Trophoblast cell (in vitro differentiated cells and primary cell): ENCODE results near the gene NR4A3.

Experiments
- DNase-seq, 2 donors: peaks; one replicate each; pipeline ENCODE4 v3.0.0-alpha.2; 2016
- H2AFZ ChIP-seq: 2 replicates; pipeline ENCODE4 v1.6.1; 2013; ENCODE audit warnings: low read length, moderate library complexity, mild to moderate bottlenecking; ENCODE audit not compliant: insufficient read depth, poor library complexity
- H2AK5ac ChIP-seq: 2 replicates; pipeline ENCODE4 v1.6.1; 2013; ENCODE audit warnings: mild to moderate bottlenecking, low read length
- H2BK120ac ChIP-seq: 2 replicates; pipeline ENCODE4 v1.6.1; 2013; ENCODE audit warnings: low read length, mild to moderate bottlenecking, moderate library complexity; ENCODE audit not compliant: insufficient read depth, poor library complexity
- H2BK12ac ChIP-seq: 2 replicates; pipeline ENCODE4 v1.6.1; 2013; ENCODE audit warnings: mild to moderate bottlenecking, low read length, moderate library complexity
- H2BK5ac ChIP-seq: 2 replicates; pipeline ENCODE4 v1.6.1; 2013; ENCODE audit warnings: low read length, low read depth, moderate library complexity, mild to moderate bottlenecking; ENCODE audit not compliant: poor library complexity
- H3K14ac ChIP-seq: 2 replicates; pipeline ENCODE4 v1.6.1; 2013; ENCODE audit warnings: mild to moderate bottlenecking, low read length
- H3K18ac ChIP-seq: 2 replicates; pipeline ENCODE4 v1.6.1; 2013; ENCODE audit warnings: mild to moderate bottlenecking, low read length
- H3K23ac ChIP-seq: 2 replicates; pipeline ENCODE4 v1.6.1; 2013; ENCODE audit warnings: low read length
- H3K27ac ChIP-seq: 2 replicates; pipeline ENCODE4 v1.5.1; 2013; ENCODE audit warnings: low read depth, mild to moderate bottlenecking, inconsistent platforms, low read length, moderate library complexity
- H3K27me3 ChIP-seq: 2 replicates; pipeline ENCODE4 v1.6.1; 2013; ENCODE audit warnings: inconsistent platforms, mild to moderate bottlenecking, low read length, moderate library complexity; ENCODE audit not compliant: insufficient read depth
- H3K36me3 ChIP-seq, 2 experiments: 1 replicate in 1 of 2; 2 replicates in 1 of 2; pipeline ENCODE4 v1.6.1; 2013; ENCODE audit warnings: low read length in 2 of 2, mild to moderate bottlenecking in 2 of 2, moderate library complexity in 1 of 2; ENCODE audit not compliant: insufficient read depth in 2 of 2, control insufficient read depth in 1 of 2
- H3K4ac ChIP-seq: 2 replicates; pipeline ENCODE4 v1.6.1; 2013; ENCODE audit warnings: low read depth, mild to moderate bottlenecking, low read length, moderate library complexity
- H3K4me1 ChIP-seq, 2 experiments: 1 replicate in 1 of 2; 2 replicates in 1 of 2; pipeline ENCODE4 v1.6.1; 2013; ENCODE audit warnings: low read length in 2 of 2, mild to moderate bottlenecking in 2 of 2, moderate library complexity in 1 of 2; ENCODE audit not compliant: insufficient read depth in 2 of 2, control insufficient read depth in 1 of 2
- H3K4me2 ChIP-seq: 2 replicates; pipeline ENCODE4 v1.6.1; 2013; ENCODE audit warnings: inconsistent platforms, mild to moderate bottlenecking, low read length, moderate library complexity
- H3K4me3 ChIP-seq: 2 replicates; pipeline ENCODE4 v1.5.1; 2013; ENCODE audit warnings: mild to moderate bottlenecking, low read depth, low read length, inconsistent platforms
- H3K79me1 ChIP-seq: one replicate; pipeline ENCODE4 v1.6.1; 2013; ENCODE audit warnings: low read length
- H3K79me2 ChIP-seq: 2 replicates; pipeline ENCODE4 v1.6.1; 2013; ENCODE audit warnings: low read length, mild to moderate bottlenecking; ENCODE audit not compliant: control insufficient read depth, insufficient read depth, poor library complexity
- H3K9ac ChIP-seq: 2 replicates; pipeline ENCODE4 v1.6.1; 2013; ENCODE audit warnings: mild to moderate bottlenecking, low read length
- H3K9me3 ChIP-seq: 2 replicates; pipeline ENCODE4 v1.6.1; 2013; ENCODE audit warnings: low read depth, mild to moderate bottlenecking, control low read depth, inconsistent platforms, low read length; ENCODE audit not compliant: insufficient read depth
- H4K12ac ChIP-seq: 2 replicates; pipeline ENCODE4 v1.6.1; 2013; ENCODE audit warnings: low read depth, mild to moderate bottlenecking, low read length, moderate library complexity
- H4K8ac ChIP-seq: 2 replicates; pipeline ENCODE4 v1.6.1; 2013; ENCODE audit warnings: low read depth, mild to moderate bottlenecking, low read length, moderate library complexity
- H4K91ac ChIP-seq: one replicate; pipeline ENCODE4 v1.6.1; 2013; ENCODE audit warnings: low read depth, mild to moderate bottlenecking, low read length, moderate library complexity
- WGBS: extraction: QIAGEN DNeasy Blood & Tissue Kit; methylation state at CpG from one replicate; pipeline ENCODE4 v1.1.7; 2013; ENCODE audit warnings: missing lambda C conversion rate; ENCODE audit not compliant: insufficient read length, insufficient coverage; ENCODE audit errors: extremely low coverage; 5-methylcytosine and 5-hydroxymethylcytosine counted together

The NR4A3 gene

GRCh38 chr9:99808454-99808853 is 13.2 kb upstream of the NR4A3 start:
- Histone ChIP-seq H2BK5ac (no peak overlapping the region), H3K27me3 (no peaks in the 10 kb centered on the region), H2BK12ac (no peak overlapping the region), H3K4me3 (no peak overlapping the region), H4K8ac (no peak overlapping the region), H2BK120ac (no peak overlapping the region), H3K79me2 (no peaks in the 10 kb centered on the region), H2AFZ (no peak overlapping the region), H3K9me3 (no peaks in the 10 kb centered on the region), H3K4ac (no peak overlapping the region), H3K9ac (no peak overlapping the region), H3K36me3 (peaks cover 0 to 1% of the 10 kb centered on the region in 2 experiments), H3K14ac (no peak overlapping the region), H3K4me1 (peaks cover 0 to 1% of the 10 kb centered on the region in 2 experiments), H3K79me1 (no peaks in the 10 kb centered on the region), H3K27ac (no peak overlapping the region), H4K91ac (no peak overlapping the region), H2AK5ac (no peak overlapping the region), H4K12ac (no peak overlapping the region), H3K4me2 (no peak overlapping the region), H3K18ac (no peak overlapping the region), H3K23ac (peak overlapping the region; percentile 57)
- no CpG with 5 or more reads among the region's 2 CpGs for WGBS
- DNase-seq, result no peak

GRCh38 chr9:99809586-99810319 is 11.9 kb upstream of the NR4A3 start:
- Histone ChIP-seq H4K91ac (no peak overlapping the region), H3K27ac (no peak overlapping the region), H3K4ac (no peak overlapping the region), H3K9me3 (no peaks in the 10 kb centered on the region), H2BK5ac (no peak overlapping the region), H3K9ac (no peak overlapping the region), H4K12ac (no peak overlapping the region), H3K4me3 (no peak overlapping the region), H3K14ac (no peak overlapping the region), H3K79me2 (no peaks in the 10 kb centered on the region), H3K23ac (no peak overlapping the region), H3K79me1 (no peaks in the 10 kb centered on the region), H3K36me3 (peaks cover 0 to 1% of the 10 kb centered on the region in 2 experiments), H2BK12ac (no peak overlapping the region), H2AFZ (no peak overlapping the region), H3K4me2 (no peak overlapping the region), H3K18ac (no peak overlapping the region), H2AK5ac (no peak overlapping the region), H3K27me3 (no peaks in the 10 kb centered on the region), H2BK120ac (no peak overlapping the region), H3K4me1 (peaks cover 0 to 1% of the 10 kb centered on the region in 2 experiments), H4K8ac (no peak overlapping the region)
- DNase-seq, result no peak

GRCh38 chr9:99811172-99811571 is 10.5 kb upstream of the NR4A3 start:
- Histone ChIP-seq H3K18ac (no peak overlapping the region), H4K91ac (no peak overlapping the region), H3K4me3 (no peak overlapping the region), H3K27me3 (no peaks in the 10 kb centered on the region), H2BK5ac (no peak overlapping the region), H3K36me3 (no peaks in the 10 kb centered on the region), H3K4ac (no peak overlapping the region), H4K8ac (no peak overlapping the region), H2AFZ (no peak overlapping the region), H3K4me2 (no peak overlapping the region), H3K14ac (no peak overlapping the region), H3K79me2 (no peaks in the 10 kb centered on the region), H3K9me3 (no peaks in the 10 kb centered on the region), H3K23ac (no peak overlapping the region), H3K9ac (no peak overlapping the region), H2AK5ac (no peak overlapping the region), H2BK120ac (no peak overlapping the region), H2BK12ac (no peak overlapping the region), H3K79me1 (no peaks in the 10 kb centered on the region), H4K12ac (no peak overlapping the region), H3K4me1 (peaks cover 0 to 1% of the 10 kb centered on the region in 2 experiments), H3K27ac (no peak overlapping the region)
- no peak for DNase-seq
- WGBS, result no CpG with 5 or more reads among the region's 1 CpG

DNA sequence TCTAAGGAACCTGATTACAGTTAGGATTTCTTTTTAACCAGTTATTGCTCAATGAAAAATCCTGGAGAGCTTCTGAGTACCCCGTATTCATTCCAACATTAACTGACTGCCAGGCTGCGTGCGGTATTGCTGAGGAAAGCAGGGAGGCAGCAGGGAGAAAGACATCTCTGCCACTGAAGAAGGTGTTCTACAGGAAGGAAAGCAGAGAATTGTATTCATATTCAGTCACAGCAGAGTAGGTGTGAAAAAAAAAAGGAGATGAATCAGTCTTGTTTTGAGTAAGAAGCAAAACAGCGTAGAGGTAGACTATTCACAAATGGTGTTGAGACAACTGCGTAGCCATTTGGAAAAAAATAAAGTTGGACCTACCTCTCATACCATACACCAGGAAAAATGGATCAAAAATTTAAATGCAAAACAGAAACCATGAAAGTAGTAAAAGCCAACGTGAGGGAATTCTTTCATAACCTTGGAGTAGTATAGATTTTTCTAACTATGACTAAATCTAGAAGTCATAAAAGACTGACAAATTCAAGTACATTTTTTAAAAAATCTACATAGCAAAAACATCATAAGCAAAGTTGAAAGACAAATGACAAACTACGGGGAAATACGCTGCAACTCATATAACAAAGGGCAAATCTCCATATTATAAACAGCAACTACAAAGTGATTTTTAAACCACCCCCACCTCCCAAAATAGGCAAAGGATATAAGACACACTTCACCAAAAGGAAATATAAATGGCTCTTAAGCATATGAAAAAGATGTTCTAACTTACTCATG is 9.9 kb upstream of the NR4A3 start:
- Histone ChIP-seq H3K9ac (no peak overlapping the region), H3K23ac (no peak overlapping the region), H3K79me1 (no peaks in the 10 kb centered on the region), H2BK12ac (no peak overlapping the region), H3K4me3 (no peak overlapping the region), H3K9me3 (no peaks in the 10 kb centered on the region), H2AFZ (no peak overlapping the region), H3K18ac (no peak overlapping the region), H3K27me3 (no peaks in the 10 kb centered on the region), H4K91ac (no peak overlapping the region), H3K27ac (no peak overlapping the region), H3K4ac (no peak overlapping the region), H3K4me2 (no peak overlapping the region), H3K14ac (no peak overlapping the region), H3K79me2 (no peaks in the 10 kb centered on the region), H2BK5ac (no peak overlapping the region), H3K4me1 (peaks cover 0 to 1% of the 10 kb centered on the region in 2 experiments), H2AK5ac (no peak overlapping the region), H2BK120ac (no peak overlapping the region), H3K36me3 (no peaks in the 10 kb centered on the region), H4K12ac (no peak overlapping the region), H4K8ac (no peak overlapping the region)
- no peak for DNase-seq
- WGBS, result no CpG with 5 or more reads among the region's 8 CpGs
